K562 (cell line): ENCODE measurements around the gene TIPARP. TPM values are rescaled to one million over a fixed set of nuclear protein-coding genes. Genes with fewer than 3 reads are reported as not detected.

ENCODE experiments used
- ARID1B ChIP-seq: fragments of 450-650 bp; IDR thresholded peaks from 2 replicates; pipeline ENCODE4 v1.6.1; 2016; ENCODE audit warnings: antibody characterized with exemption, mild to moderate bottlenecking, inconsistent platforms
- ATF1 ChIP-seq, 2 experiments: fragments of 450-650 bp in 1 of 2; IDR thresholded peaks; 2 replicates each; pipeline ENCODE4 v1.6.1; 2016; ENCODE audit warnings: missing compliant biosample characterization in 1 of 2, missing genetic modification characterization in 1 of 2
- CBFA2T2 ChIP-seq: fragments of 450-650 bp; conservative IDR thresholded peaks from 2 replicates; pipeline ENCODE4 v1.6.1; 2017; ENCODE audit warnings: mild to moderate bottlenecking
- DPF2 ChIP-seq: fragments of 450-650 bp; IDR thresholded peaks from 2 replicates; pipeline ENCODE4 v1.6.1; 2016
- HNRNPK ChIP-seq: fragments of 200-400 bp; formaldehyde crosslinking; IDR thresholded peaks from one replicate; pipeline ENCODE4 v1.6.1; 2018; ENCODE audit warnings: mild to moderate bottlenecking, low read depth, low read length; ENCODE audit not compliant: poor library complexity, severe bottlenecking
- LARP7 ChIP-seq: fragments of 450-650 bp; IDR thresholded peaks from 2 replicates; pipeline ENCODE4 v1.6.1; 2016
- NRF1 ChIP-seq, 2 experiments: fragments of 450-650 bp; IDR thresholded peaks in 1 of 2; conservative IDR thresholded peaks in 1 of 2; 2 replicates each; pipeline ENCODE4 v1.6.1; 2014; ENCODE audit warnings: mild to moderate bottlenecking in 2 of 2
- PRPF4 ChIP-seq: fragments of 200-400 bp; formaldehyde crosslinking; IDR thresholded peaks from one replicate; pipeline ENCODE4 v1.6.1; 2017; ENCODE audit warnings: low read length, low read depth, mild to moderate bottlenecking; ENCODE audit not compliant: insufficient read depth, poor library complexity, severe bottlenecking
- TCF3 ChIP-seq: sonication (generic); formaldehyde crosslinking; IDR thresholded peaks from 2 replicates; pipeline ENCODE4 v1.4.0; 2020; ENCODE audit warnings: mild to moderate bottlenecking, missing genetic modification reagents
- TCF7L2 ChIP-seq: fragments of 150-350 bp; IDR thresholded peaks from 2 replicates; pipeline ENCODE4 v1.6.1; 2016; ENCODE audit warnings: low read depth, mild to moderate bottlenecking, low read length, moderate library complexity
- ZNF79 ChIP-seq: fragments of 250-450 bp; sonication (Bioruptor Pico); IDR thresholded peaks from 2 replicates; pipeline ENCODE4 v1.4.0; 2020; ENCODE audit warnings: low read depth, mild to moderate bottlenecking, moderate library complexity
- polyA plus RNA-seq, 8 experiments: library from polyadenylated mRNA; depleted of rRNA in 4 of 8; stranded (reverse) in 5 of 8; unstranded in 3 of 8; fragments of >200 nt; fragmentation: Nextera tagmentation in 2 of 8; fragmentation: Illumina TruSeq in 1 of 8; extraction: Ambion mirVana in 2 of 8; extraction: Trizol in 1 of 8; gene quantifications; 2 replicates each; pipeline versions ENCODE4 v1.2.1 to v1.2.3, GENCODE V29; 2011 to 2014; ENCODE audit warnings: inconsistent platforms in 1 of 8, missing spikeins in 1 of 8
- total RNA-seq, 7 experiments: library from RNA; depleted of rRNA in 6 of 7; stranded (reverse); fragments of >200 nt in 6 of 7; fragmentation: Illumina TruSeq in 2 of 7; extraction: Trizol in 2 of 7; gene quantifications; 2 replicates each; pipeline versions ENCODE4 v1.2.1 to v1.2.3, GENCODE V29; 2011 to 2021; ENCODE audit warnings: low replicate concordance in 1 of 7
- TF ChIP-seq, protein P1 (sequence below), 2 experiments: fragments of 450-650 bp; IDR thresholded peaks; 2 replicates each; pipeline ENCODE4 v1.6.1; 2016
- TF ChIP-seq, protein P2 (sequence below): sonication (generic); formaldehyde crosslinking; IDR thresholded peaks from 2 replicates; pipeline ENCODE4 v1.8.0; 2022; ENCODE audit warnings: missing genetic modification reagents, mild to moderate bottlenecking, borderline replicate concordance
- TF ChIP-seq, protein P3 (sequence below): IDR thresholded peaks from 2 replicates; pipeline ENCODE4 v1.6.1; 2012; ENCODE audit warnings: low read depth, low read length, improper control_type of control experiment, borderline replicate concordance
- TF ChIP-seq, protein P4 (sequence below): fragments of 250-450 bp; sonication (Bioruptor Pico); IDR thresholded peaks from 2 replicates; pipeline ENCODE4 v1.5.0; 2021

Gene TIPARP
- total and polyA plus RNA-seq, 9 of the 15 experiments (the other 6 are each of a cell fraction or from before 2014, with no cell fraction given) = 2.4 to 29.4 (median 15.1) TPM

DNA sequence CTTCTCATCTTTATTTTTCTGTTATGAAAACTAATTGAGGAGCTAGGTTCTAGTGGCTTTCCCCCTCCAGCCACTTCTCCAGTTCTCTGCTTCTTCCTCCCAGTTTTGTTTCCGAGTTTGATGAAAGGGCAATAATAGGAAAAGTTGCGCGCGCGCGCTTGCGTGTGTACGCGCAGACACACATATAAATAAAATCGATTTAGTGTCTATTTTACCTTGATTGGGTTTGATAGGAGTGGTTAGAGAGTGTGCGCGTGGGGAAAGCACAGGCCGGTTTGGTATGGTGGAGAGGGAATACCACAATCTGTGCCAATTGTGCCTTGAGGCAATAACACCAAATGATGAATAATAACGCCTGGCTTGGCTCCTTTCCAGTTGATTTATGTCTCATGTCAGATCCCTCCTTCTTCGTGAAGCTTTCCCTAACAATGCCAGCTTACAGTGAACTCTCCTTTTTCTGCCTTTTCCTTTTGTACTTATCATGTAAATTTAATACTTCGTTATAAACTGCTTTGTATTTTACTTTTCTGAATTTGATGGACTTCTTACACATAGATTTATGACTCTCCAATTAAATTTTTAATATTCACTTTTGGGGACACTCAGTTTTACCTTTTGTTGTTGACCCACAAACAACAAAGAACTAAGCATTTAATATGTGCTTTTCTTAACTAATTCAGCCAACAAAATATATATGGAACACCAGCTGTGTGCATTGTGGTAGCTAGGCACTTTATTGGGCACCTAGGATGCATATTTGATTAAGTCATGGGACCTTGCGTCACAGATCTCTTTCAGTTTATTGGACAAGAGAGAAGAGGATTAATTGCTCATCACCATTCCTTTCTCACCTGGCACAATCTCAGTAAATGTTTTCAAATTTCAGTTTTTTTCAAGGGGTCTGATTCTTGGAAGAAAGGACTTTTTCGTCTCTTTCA, 1.7 kb downstream of the TIPARP start (continued):
- TF ChIP-seq, protein P1, sequence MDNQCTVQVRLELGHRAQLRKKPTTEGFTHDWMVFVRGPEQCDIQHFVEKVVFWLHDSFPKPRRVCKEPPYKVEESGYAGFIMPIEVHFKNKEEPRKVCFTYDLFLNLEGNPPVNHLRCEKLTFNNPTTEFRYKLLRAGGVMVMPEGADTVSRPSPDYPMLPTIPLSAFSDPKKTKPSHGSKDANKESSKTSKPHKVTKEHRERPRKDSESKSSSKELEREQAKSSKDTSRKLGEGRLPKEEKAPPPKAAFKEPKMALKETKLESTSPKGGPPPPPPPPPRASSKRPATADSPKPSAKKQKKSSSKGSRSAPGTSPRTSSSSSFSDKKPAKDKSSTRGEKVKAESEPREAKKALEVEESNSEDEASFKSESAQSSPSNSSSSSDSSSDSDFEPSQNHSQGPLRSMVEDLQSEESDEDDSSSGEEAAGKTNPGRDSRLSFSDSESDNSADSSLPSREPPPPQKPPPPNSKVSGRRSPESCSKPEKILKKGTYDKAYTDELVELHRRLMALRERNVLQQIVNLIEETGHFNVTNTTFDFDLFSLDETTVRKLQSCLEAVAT (IDR thresholded peaks at IDR 0.05) = 0 out of 4 replicates have a peak, but pooled peaks of 1 of the 2 experiments have one; percentile 22
- TF ChIP-seq LARP7 (no peak), TCF3 (no peak), HNRNPK (no peak), TCF7L2 (no peak), ATF1 (CRISPR knock-in tag; IDR thresholded peaks at IDR 0.05) (no peak), ATF1 (tag; IDR thresholded peaks at IDR 0.05) (0 out of 2 replicates have a peak, but pooled peaks have one; percentile 10), PRPF4 (no peak), CBFA2T2 (no peak), DPF2 (no peak), ZNF79 (CRISPR knock-in tag) (no peak), ARID1B (no peak; the same call in 1 of the 2 replicates), NRF1 (conservative IDR thresholded peaks at IDR 0.05 in 1 of 2, IDR thresholded peaks at IDR 0.05 in 1 of 2) (peak; percentile 74 to 76)
- TF ChIP-seq, protein P2, sequence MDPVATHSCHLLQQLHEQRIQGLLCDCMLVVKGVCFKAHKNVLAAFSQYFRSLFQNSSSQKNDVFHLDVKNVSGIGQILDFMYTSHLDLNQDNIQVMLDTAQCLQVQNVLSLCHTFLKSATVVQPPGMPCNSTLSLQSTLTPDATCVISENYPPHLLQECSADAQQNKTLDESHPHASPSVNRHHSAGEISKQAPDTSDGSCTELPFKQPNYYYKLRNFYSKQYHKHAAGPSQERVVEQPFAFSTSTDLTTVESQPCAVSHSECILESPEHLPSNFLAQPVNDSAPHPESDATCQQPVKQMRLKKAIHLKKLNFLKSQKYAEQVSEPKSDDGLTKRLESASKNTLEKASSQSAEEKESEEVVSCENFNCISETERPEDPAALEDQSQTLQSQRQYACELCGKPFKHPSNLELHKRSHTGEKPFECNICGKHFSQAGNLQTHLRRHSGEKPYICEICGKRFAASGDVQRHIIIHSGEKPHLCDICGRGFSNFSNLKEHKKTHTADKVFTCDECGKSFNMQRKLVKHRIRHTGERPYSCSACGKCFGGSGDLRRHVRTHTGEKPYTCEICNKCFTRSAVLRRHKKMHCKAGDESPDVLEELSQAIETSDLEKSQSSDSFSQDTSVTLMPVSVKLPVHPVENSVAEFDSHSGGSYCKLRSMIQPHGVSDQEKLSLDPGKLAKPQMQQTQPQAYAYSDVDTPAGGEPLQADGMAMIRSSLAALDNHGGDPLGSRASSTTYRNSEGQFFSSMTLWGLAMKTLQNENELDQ (CRISPR knock-in tag) = no peak
- TF ChIP-seq, protein P3, sequence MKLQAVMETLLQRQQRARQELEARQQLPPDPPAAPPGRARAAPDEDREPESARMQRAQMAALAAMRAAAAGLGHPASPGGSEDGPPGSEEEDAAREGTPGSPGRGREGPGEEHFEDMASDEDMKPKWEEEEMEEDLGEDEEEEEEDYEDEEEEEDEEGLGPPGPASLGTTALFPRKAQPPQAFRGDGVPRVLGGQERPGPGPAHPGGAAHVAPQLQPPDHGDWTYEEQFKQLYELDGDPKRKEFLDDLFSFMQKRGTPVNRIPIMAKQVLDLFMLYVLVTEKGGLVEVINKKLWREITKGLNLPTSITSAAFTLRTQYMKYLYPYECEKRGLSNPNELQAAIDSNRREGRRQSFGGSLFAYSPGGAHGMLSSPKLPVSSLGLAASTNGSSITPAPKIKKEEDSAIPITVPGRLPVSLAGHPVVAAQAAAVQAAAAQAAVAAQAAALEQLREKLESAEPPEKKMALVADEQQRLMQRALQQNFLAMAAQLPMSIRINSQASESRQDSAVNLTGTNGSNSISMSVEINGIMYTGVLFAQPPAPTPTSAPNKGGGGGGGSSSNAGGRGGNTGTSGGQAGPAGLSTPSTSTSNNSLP = peak; percentile 50; the same call in 1 of the 2 replicates
- TF ChIP-seq, protein P4, sequence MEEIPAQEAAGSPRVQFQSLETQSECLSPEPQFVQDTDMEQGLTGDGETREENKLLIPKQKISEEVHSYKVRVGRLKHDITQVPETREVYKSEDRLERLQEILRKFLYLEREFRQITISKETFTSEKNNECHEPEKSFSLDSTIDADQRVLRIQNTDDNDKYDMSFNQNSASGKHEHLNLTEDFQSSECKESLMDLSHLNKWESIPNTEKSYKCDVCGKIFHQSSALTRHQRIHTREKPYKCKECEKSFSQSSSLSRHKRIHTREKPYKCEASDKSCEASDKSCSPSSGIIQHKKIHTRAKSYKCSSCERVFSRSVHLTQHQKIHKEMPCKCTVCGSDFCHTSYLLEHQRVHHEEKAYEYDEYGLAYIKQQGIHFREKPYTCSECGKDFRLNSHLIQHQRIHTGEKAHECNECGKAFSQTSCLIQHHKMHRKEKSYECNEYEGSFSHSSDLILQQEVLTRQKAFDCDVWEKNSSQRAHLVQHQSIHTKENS (CRISPR knock-in tag) = no peak
